Measurements from ENCODE around the gene SYNDIG1.

Gene SYNDIG1

DNA sequence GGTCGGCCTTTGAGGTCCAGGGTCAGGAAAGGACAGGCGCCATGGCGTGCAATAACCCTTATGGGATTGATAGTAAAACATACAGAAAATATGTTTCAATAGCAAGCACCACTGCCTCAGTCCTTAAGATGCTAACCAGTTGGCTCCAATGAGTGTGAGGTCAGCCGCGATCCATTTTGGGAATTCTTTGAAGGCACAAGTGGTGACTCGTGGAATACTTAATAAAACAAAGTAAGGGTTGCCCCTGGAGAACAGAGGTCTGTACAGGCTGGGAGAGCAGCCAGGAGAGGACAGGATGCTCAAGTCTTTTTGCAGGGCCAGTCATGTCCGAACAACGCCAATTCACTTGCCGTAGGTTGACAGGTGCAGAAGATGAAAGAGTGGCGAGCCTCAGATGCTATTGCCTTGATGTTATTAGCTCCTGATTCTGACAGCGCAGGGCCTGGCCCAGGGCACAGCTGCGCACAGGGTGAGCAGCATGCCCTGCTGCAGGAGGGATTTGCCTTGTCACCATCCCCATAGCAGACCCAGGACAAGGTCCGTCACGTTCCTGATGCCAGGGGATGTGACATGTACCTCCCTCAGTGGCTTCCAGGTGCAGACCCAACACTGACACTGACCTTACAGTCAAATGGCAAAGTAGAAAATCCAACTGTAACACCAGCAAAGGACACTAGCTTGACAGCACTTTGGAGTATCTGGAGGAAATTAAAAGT, 21.8 kb downstream of the SYNDIG1 start:
- TF ChIP-seq, protein P1, sequence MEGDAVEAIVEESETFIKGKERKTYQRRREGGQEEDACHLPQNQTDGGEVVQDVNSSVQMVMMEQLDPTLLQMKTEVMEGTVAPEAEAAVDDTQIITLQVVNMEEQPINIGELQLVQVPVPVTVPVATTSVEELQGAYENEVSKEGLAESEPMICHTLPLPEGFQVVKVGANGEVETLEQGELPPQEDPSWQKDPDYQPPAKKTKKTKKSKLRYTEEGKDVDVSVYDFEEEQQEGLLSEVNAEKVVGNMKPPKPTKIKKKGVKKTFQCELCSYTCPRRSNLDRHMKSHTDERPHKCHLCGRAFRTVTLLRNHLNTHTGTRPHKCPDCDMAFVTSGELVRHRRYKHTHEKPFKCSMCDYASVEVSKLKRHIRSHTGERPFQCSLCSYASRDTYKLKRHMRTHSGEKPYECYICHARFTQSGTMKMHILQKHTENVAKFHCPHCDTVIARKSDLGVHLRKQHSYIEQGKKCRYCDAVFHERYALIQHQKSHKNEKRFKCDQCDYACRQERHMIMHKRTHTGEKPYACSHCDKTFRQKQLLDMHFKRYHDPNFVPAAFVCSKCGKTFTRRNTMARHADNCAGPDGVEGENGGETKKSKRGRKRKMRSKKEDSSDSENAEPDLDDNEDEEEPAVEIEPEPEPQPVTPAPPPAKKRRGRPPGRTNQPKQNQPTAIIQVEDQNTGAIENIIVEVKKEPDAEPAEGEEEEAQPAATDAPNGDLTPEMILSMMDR (conservative IDR thresholded peaks at IDR 0.05; ENCODE audit: low read depth, low read length), result no peak
- H3K4me3 ChIP-seq (ENCODE audit: low read depth, low read length), result no peak overlapping the region
- no peak for DNase-seq (ENCODE audit: low read depth)

- peak; percentile 38 for DNase-seq (ENCODE audit: low read depth)
- no peak overlapping the region for H3K4me3 ChIP-seq (ENCODE audit: low read depth, low read length)
These were observed 22.7 kb downstream of the SYNDIG1 start for GRCh38 chr20:24492031-24492607.

GRCh38 chr20:24492698-24493097, 23.3 kb downstream of the SYNDIG1 start:
- DNase-seq (ENCODE audit: low read depth), result no peak
- H3K4me3 ChIP-seq (ENCODE audit: low read depth, low read length), result no peak overlapping the region
- TF ChIP-seq, protein P1 (conservative IDR thresholded peaks at IDR 0.05; ENCODE audit: low read depth, low read length), result no peak

More at GRCh38 chr20:24492031-24492607, 22.7 kb downstream of the SYNDIG1 start:
- TF ChIP-seq, protein P1 (conservative IDR thresholded peaks at IDR 0.05; ENCODE audit: low read depth, low read length), result peak; percentile 33

GRCh38 chr20:24493181-24493580, 23.8 kb downstream of the SYNDIG1 start:
- no peak for DNase-seq (ENCODE audit: low read depth)
- H3K4me3 ChIP-seq (ENCODE audit: low read depth, low read length), result no peak overlapping the region
- TF ChIP-seq, protein P1 (conservative IDR thresholded peaks at IDR 0.05; ENCODE audit: low read depth, low read length), result no peak

GRCh38 chr20:24493661-24494459, 24.4 kb downstream of the SYNDIG1 start:
- TF ChIP-seq, protein P1 (conservative IDR thresholded peaks at IDR 0.05; ENCODE audit: low read depth, low read length), result no peak
- no peak overlapping the region for H3K4me3 ChIP-seq (ENCODE audit: low read depth, low read length)
- DNase-seq (ENCODE audit: low read depth), result no peak

- H3K4me3 ChIP-seq (ENCODE audit: low read depth, low read length), result no peak overlapping the region
- TF ChIP-seq, protein P1 (conservative IDR thresholded peaks at IDR 0.05; ENCODE audit: low read depth, low read length), result no peak
- DNase-seq (ENCODE audit: low read depth), result no peak
These were observed 25.1 kb downstream of the SYNDIG1 start for GRCh38 chr20:24494460-24494920.

Data from choroid plexus epithelial cell (primary cell).